Fibroblast of lung (primary cell): ENCODE results near the gene MSMB. TPM values are rescaled to one million over a fixed set of nuclear protein-coding genes. Genes with fewer than 3 reads are reported as not detected.
"Not testable (repeated sequence)": the region's sequence is repeated elsewhere in the genome, so short reads cannot be mapped to it uniquely, and the experiment has no call there.

Experiments
- DNase-seq, 2 donors: peaks; one replicate each; pipeline versions ENCODE4 v3.0.0 to v3.0.0-alpha.2; 2010; ENCODE audit warnings: low read depth in 2 of 2
- H2AFZ ChIP-seq: 2 replicates; pipeline ENCODE4 v1.5.1; 2012; ENCODE audit warnings: low read length, control low read depth, inconsistent platforms
- H3K27ac ChIP-seq: 2 replicates; pipeline ENCODE4 v1.5.1; 2011; ENCODE audit warnings: low read length, control low read depth; ENCODE audit not compliant: insufficient read depth
- H3K27me3 ChIP-seq: 2 replicates; pipeline ENCODE4 v1.5.1; 2011; ENCODE audit warnings: mild to moderate bottlenecking, low read length; ENCODE audit not compliant: control insufficient read depth, insufficient read depth
- H3K36me3 ChIP-seq: 2 replicates; pipeline ENCODE4 v1.5.1; 2011; ENCODE audit warnings: low read length; ENCODE audit not compliant: control insufficient read depth, insufficient read depth
- H3K4me1 ChIP-seq: 2 replicates; pipeline ENCODE4 v1.5.1; 2011; ENCODE audit warnings: low read length; ENCODE audit not compliant: control insufficient read depth, insufficient read depth; ENCODE audit errors: extremely low read depth
- H3K4me2 ChIP-seq: 2 replicates; pipeline ENCODE4 v1.5.1; 2011; ENCODE audit warnings: low read length, control low read depth; ENCODE audit not compliant: insufficient read depth; ENCODE audit errors: extremely low read depth
- H3K4me3 ChIP-seq, 4 experiments: fragments of 200-600 bp in 1 of 4; sonication (generic) in 1 of 4; replicated peaks in 1 of 4; 2 replicates each; pipeline ENCODE4 v1.5.1; 2011 to 2016; ENCODE audit warnings: low read length in 4 of 4, low read depth in 3 of 4, mild to moderate bottlenecking in 3 of 4, control low read depth in 2 of 4, inconsistent platforms in 1 of 4, mixed read lengths in 1 of 4; ENCODE audit not compliant: insufficient read depth in 1 of 4; ENCODE audit errors: control extremely low read depth in 1 of 4
- H3K79me2 ChIP-seq: 2 replicates; pipeline ENCODE4 v1.5.1; 2012; ENCODE audit warnings: mild to moderate bottlenecking, low read length, inconsistent platforms; ENCODE audit not compliant: control insufficient read depth, insufficient read depth
- H3K9ac ChIP-seq: 2 replicates; pipeline ENCODE4 v1.5.1; 2011; ENCODE audit warnings: mild to moderate bottlenecking, low read length, control low read depth; ENCODE audit not compliant: insufficient read depth
- H3K9me3 ChIP-seq: 2 replicates; pipeline ENCODE4 v1.5.1; 2012; ENCODE audit warnings: low read depth, low read length; ENCODE audit not compliant: control insufficient read depth, insufficient read depth
- H4K20me1 ChIP-seq: 2 replicates; pipeline ENCODE4 v1.5.1; 2011; ENCODE audit warnings: low read length; ENCODE audit not compliant: control insufficient read depth, insufficient read depth; ENCODE audit errors: extremely low read depth
- EZH2 ChIP-seq: IDR thresholded peaks from 2 replicates; pipeline ENCODE4 v1.5.1; 2012; ENCODE audit warnings: low read length, control low read depth, mild to moderate bottlenecking; ENCODE audit errors: missing control alignments
- polyA plus RNA-seq, 2 donors: library from polyadenylated mRNA; depleted of rRNA in 1 of 2; stranded (reverse) in 1 of 2; unstranded in 1 of 2; fragments of >200 nt; gene quantifications; 2 replicates each; pipeline ENCODE4 v1.2.1, GENCODE V29; 2011 to 2012; ENCODE audit warnings: missing spikeins in 1 of 2
- total RNA-seq: library from RNA; depleted of rRNA; stranded (reverse); fragments of >200 nt; gene quantifications from 2 replicates; pipeline ENCODE4 v1.2.1, GENCODE V29; 2014
- TF ChIP-seq, protein P1 (sequence below), 2 donors: IDR thresholded peaks in 1 of 2; conservative IDR thresholded peaks in 1 of 2; 1 replicate in 1 of 2; 2 replicates in 1 of 2; pipeline ENCODE4 v1.5.1; 2011 to 2012; ENCODE audit warnings: low read length in 2 of 2, control low read depth in 1 of 2, inconsistent platforms in 1 of 2, low read depth in 1 of 2, mild to moderate bottlenecking in 1 of 2

Gene MSMB
- total and polyA plus RNA-seq, 2 donors (not counting 1 experiment from before 2014, with no cell fraction given) = not detected

DNA sequence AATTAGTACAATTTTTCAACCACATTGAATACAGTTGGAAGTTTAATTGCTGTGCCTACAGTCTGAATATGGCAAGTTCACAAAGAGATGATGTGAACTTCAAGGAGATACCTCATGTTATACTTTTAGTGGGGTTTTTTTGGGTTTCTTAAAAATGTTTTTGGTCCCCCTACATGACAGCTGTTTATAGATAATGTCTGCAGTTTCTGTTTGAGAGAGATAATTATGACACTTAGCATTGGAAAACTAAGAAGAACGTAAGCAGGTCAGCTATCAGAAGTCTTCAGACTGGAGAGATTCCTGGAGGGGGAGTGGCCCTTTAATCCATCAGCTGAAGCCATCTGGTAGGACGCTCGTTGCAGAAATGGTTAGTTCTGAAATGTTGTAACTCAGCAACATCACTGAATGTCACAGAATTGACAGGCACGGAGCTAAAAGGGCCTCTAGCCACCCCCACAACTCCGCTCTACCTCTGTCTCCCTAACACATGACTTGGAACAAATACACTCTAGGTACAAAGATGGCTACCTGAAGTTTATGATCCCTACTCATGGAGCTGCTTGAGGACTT lies 44.8 kb downstream of the MSMB start:
- Histone ChIP-seq H3K79me2 (no peaks in the 10 kb centered on the region), H3K9me3 (no peaks in the 10 kb centered on the region), H3K36me3 (peaks cover 4% of the 10 kb centered on the region), H3K4me3 (no peak overlapping the region), H3K9ac (no peak overlapping the region), H3K27me3 (no peaks in the 10 kb centered on the region), H3K4me1 (no peaks in the 10 kb centered on the region), H3K4me2 (no peak overlapping the region), H3K27ac (no peak overlapping the region), H4K20me1 (no peaks in the 10 kb centered on the region), H2AFZ (no peak overlapping the region)
- no peak for DNase-seq
- TF ChIP-seq EZH2 = no peak
- TF ChIP-seq, protein P1, sequence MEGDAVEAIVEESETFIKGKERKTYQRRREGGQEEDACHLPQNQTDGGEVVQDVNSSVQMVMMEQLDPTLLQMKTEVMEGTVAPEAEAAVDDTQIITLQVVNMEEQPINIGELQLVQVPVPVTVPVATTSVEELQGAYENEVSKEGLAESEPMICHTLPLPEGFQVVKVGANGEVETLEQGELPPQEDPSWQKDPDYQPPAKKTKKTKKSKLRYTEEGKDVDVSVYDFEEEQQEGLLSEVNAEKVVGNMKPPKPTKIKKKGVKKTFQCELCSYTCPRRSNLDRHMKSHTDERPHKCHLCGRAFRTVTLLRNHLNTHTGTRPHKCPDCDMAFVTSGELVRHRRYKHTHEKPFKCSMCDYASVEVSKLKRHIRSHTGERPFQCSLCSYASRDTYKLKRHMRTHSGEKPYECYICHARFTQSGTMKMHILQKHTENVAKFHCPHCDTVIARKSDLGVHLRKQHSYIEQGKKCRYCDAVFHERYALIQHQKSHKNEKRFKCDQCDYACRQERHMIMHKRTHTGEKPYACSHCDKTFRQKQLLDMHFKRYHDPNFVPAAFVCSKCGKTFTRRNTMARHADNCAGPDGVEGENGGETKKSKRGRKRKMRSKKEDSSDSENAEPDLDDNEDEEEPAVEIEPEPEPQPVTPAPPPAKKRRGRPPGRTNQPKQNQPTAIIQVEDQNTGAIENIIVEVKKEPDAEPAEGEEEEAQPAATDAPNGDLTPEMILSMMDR (conservative IDR thresholded peaks at IDR 0.05 in 1 of 2, IDR thresholded peaks at IDR 0.05 in 1 of 2; ENCODE audit: low read depth in 1 of 2, low read length in 2 of 2) = no peak

DNA sequence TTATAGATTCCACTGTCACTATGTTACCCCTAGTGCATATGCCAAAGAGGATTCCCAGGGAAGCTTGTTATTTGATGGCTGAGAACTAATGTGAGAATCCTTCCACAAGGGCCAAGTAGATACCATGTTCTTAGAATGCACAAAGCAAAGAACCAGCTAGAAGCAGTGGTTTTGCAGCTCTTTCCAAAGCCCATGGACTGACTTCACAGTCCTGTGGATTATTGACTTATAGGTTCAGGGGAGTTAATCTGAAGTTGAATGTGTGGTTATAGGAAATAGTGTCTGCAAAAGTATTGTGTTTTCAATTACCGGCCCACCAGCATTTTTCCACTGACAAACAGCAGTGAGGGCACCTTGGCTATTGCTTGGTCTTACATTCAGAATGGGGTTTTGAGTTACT lies 45.5 kb downstream of the MSMB start:
- H3K9me3 ChIP-seq = no peaks in the 10 kb centered on the region
- H3K36me3 ChIP-seq = peaks cover 4% of the 10 kb centered on the region
- TF ChIP-seq, protein P1 (conservative IDR thresholded peaks at IDR 0.05 in 1 of 2, IDR thresholded peaks at IDR 0.05 in 1 of 2; ENCODE audit: low read depth in 1 of 2, low read length in 2 of 2) = no peak
- no peak for TF ChIP-seq EZH2
- no peak overlapping the region for H3K9ac ChIP-seq
- no peak overlapping the region for H3K27ac ChIP-seq
- H3K27me3 ChIP-seq = no peaks in the 10 kb centered on the region
- DNase-seq = no peak
- no peaks in the 10 kb centered on the region for H3K4me1 ChIP-seq
- no peak overlapping the region for H3K4me3 ChIP-seq
- H2AFZ ChIP-seq = no peak overlapping the region
- H4K20me1 ChIP-seq = no peaks in the 10 kb centered on the region
- H3K79me2 ChIP-seq = no peaks in the 10 kb centered on the region
- H3K4me2 ChIP-seq = no peak overlapping the region

DNA sequence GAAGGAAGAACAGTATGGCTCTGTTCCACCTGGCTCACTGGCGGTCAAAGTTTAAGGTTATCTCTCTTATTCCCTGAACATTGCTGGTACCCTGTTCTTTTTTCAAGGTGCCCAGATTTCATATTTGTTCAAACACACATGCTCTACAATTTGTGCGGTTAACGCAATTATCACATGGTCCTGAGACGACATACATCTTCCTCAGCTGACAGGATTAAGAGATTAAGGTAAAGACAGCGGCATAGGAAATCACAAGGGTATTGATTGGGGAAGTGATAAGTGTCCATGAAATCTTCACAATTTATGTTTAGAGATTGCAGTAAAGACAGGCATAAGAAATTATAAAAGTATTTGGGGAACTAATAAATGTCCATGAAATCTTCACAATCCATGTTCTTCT lies 46.1 kb downstream of the MSMB start:
- H3K36me3 ChIP-seq = not testable (repeated sequence)

More for the DNA sequence above, 46.1 kb downstream of the MSMB start:
- not testable (repeated sequence) for DNase-seq, H3K27me3 ChIP-seq, H3K9me3 ChIP-seq, H2AFZ ChIP-seq, H3K79me2 ChIP-seq, H3K9ac ChIP-seq, H3K4me3 ChIP-seq, H4K20me1 ChIP-seq, H3K4me2 ChIP-seq, H3K4me1 ChIP-seq, H3K27ac ChIP-seq
